ENCODE measurements around the gene TERC.
A peak's percentile ranks its signal among the peaks of the same experiment; 100 is the strongest.

Gene TERC

GRCh38 chr3:169764882-169765612 lies at the start of gene TERC:
TERC (minus strand) TSS chr3:169765060.
- DNase-seq = peak; percentile 92

- DNase-seq = peak; percentile 78
Observed at GRCh38 chr3:169813757-169814517, 49.1 kb upstream of the TERC start.

GRCh38 chr3:169813278-169813677 lies 48.4 kb upstream of the TERC start:
- DNase-seq = peak; percentile 41

- DNase-seq = peak; percentile 97
Observed at GRCh38 chr3:169812332-169813235, 47.7 kb upstream of the TERC start, which contains the start of the genes LRRC34 and LRRIQ4. LRRC34 (minus strand) TSS chr3:169812904; CDS start chr3:169812548, 356 bp downstream. LRRIQ4 (plus strand) TSS chr3:169812870; CDS start chr3:169821922, 9,052 bp downstream.

- peak; percentile 34 for DNase-seq
Observed at GRCh38 chr3:169811631-169812331, 46.9 kb upstream of the TERC start.

- no peak for DNase-seq
Observed at GRCh38 chr3:169809230-169809795, 44.5 kb upstream of the TERC start.

GRCh38 chr3:169804681-169805080 lies 39.8 kb upstream of the TERC start:
- DNase-seq = no peak

- no peak for DNase-seq
Observed at GRCh38 chr3:169792359-169792758, 27.5 kb upstream of the TERC start.

GRCh38 chr3:169790687-169791429 lies 26.0 kb upstream of the TERC start:
- no peak for DNase-seq

GRCh38 chr3:169790219-169790618 lies 25.4 kb upstream of the TERC start:
- no peak for DNase-seq

GRCh38 chr3:169787791-169788190 lies 22.9 kb upstream of the TERC start:
- DNase-seq = no peak

GRCh38 chr3:169787120-169787519 lies 22.3 kb upstream of the TERC start:
- no peak for DNase-seq

GRCh38 chr3:169781209-169781855 lies 16.5 kb upstream of the TERC start:
- no peak for DNase-seq

- no peak for DNase-seq
Observed at GRCh38 chr3:169780742-169781141, 15.9 kb upstream of the TERC start.

- DNase-seq = no peak
Observed at GRCh38 chr3:169777822-169778221, 13.0 kb upstream of the TERC start.

GRCh38 chr3:169774186-169774585 lies 9.3 kb upstream of the TERC start:
- DNase-seq = no peak

- peak; percentile 78 for DNase-seq
Observed at GRCh38 chr3:169772897-169773816, 8.3 kb upstream of the TERC start, which contains the start of gene MYNN. MYNN (plus strand) TSS chr3:169773396; CDS start chr3:169774296, 900 bp downstream.

GRCh38 chr3:169772305-169772896 lies 7.5 kb upstream of the TERC start:
- peak; percentile 86 for DNase-seq

Data from NCI-H2029 (cell line).